ENCODE results near the gene ZDHHC8. TPM values are rescaled to one million over a fixed set of nuclear protein-coding genes. Genes with fewer than 3 reads are reported as not detected.

The ZDHHC8 gene
- total RNA-seq, 1 experiment from 2014 or later, result 39.9 TPM

GRCh38 chr22:20148414-20148813 is 16.8 kb downstream of the ZDHHC8 start:
- Mint-ChIP-seq H3K4me3 (ENCODE audit: unreplicated experiment) (no peak overlapping the region), H3K27me3 (ENCODE audit: insufficient read depth, unreplicated experiment) (no peaks in the 10 kb centered on the region), H3K36me3 (ENCODE audit: insufficient read depth, unreplicated experiment) (no peaks in the 10 kb centered on the region), H3K9me3 (ENCODE audit: unreplicated experiment) (no peaks in the 10 kb centered on the region), H3K4me1 (ENCODE audit: low read depth, unreplicated experiment) (no peaks in the 10 kb centered on the region), H3K27ac (ENCODE audit: unreplicated experiment) (no peak overlapping the region)
- Histone ChIP-seq H3K4me3 (ENCODE audit: low read depth, low read length) (no peak overlapping the region), H3K4me1 (no peaks in the 10 kb centered on the region), H3K9me3 (no peaks in the 10 kb centered on the region), H3K27me3 (replicated peaks; ENCODE audit: control insufficient read depth, insufficient read depth, low read length) (no peaks in the 10 kb centered on the region), H3K36me3 (ENCODE audit: control insufficient read depth, insufficient read depth, low read length) (no peaks in the 10 kb centered on the region)
- intact Hi-C loops (cut with micrococcal nuclease; ENCODE audit: unreplicated experiment), result no loop called here
- no peak for TF ChIP-seq CTCF (IDR thresholded peaks at IDR 0.05; ENCODE audit: insufficient read depth in 1 of 2, low read depth in 1 of 2, low read length in 1 of 2, severe bottlenecking in 1 of 2, unreplicated experiment in 1 of 2)
- ChIA-PET POLR2A (no interaction called here), CTCF (no interaction called here)
- BruUV-seq (replicated peaks), result no TSS peak
- no peak for DNase-seq

- Mint-ChIP-seq H3K4me1 (ENCODE audit: low read depth, unreplicated experiment) (no peaks in the 10 kb centered on the region), H3K27me3 (ENCODE audit: insufficient read depth, unreplicated experiment) (no peaks in the 10 kb centered on the region), H3K36me3 (ENCODE audit: insufficient read depth, unreplicated experiment) (no peaks in the 10 kb centered on the region), H3K27ac (ENCODE audit: unreplicated experiment) (no peak overlapping the region), H3K9me3 (ENCODE audit: unreplicated experiment) (no peaks in the 10 kb centered on the region), H3K4me3 (ENCODE audit: unreplicated experiment) (no peak overlapping the region)
- Histone ChIP-seq H3K9me3 (no peaks in the 10 kb centered on the region), H3K4me1 (no peaks in the 10 kb centered on the region), H3K4me3 (ENCODE audit: low read depth, low read length) (no peak overlapping the region), H3K27me3 (replicated peaks; ENCODE audit: control insufficient read depth, insufficient read depth, low read length) (no peaks in the 10 kb centered on the region), H3K36me3 (ENCODE audit: control insufficient read depth, insufficient read depth, low read length) (no peaks in the 10 kb centered on the region)
- POLR2A ChIA-PET, result no interaction called here
- CTCF ChIA-PET, result interaction anchor here (0.6 to 0.7 kb wide), 2 partner anchors 39 to 45 kb away, joined by 3 to 7 read pairs; no protein-coding TSS in a partner anchor
- no TSS peak for BruUV-seq (replicated peaks)
- intact Hi-C loops (cut with micrococcal nuclease; ENCODE audit: unreplicated experiment), result no loop called here
- no peak for DNase-seq
- TF ChIP-seq CTCF (IDR thresholded peaks at IDR 0.05; ENCODE audit: insufficient read depth in 1 of 2, low read depth in 1 of 2, low read length in 1 of 2, severe bottlenecking in 1 of 2, unreplicated experiment in 1 of 2), result no peak
These were observed 17.9 kb downstream of the ZDHHC8 start for GRCh38 chr22:20149257-20150250.

GRCh38 chr22:20150381-20151275 is 19.0 kb downstream of the ZDHHC8 start, which contains the start of gene CCDC188:
CCDC188 (minus strand) TSS chr22:20151055; CDS start chr22:20150986, 69 bp downstream.
- no peaks in the 10 kb centered on the region for H3K4me1 Mint-ChIP-seq (ENCODE audit: low read depth, unreplicated experiment)
- H3K27me3 Mint-ChIP-seq (ENCODE audit: insufficient read depth, unreplicated experiment), result no peaks in the 10 kb centered on the region
- no peaks in the 10 kb centered on the region for H3K9me3 Mint-ChIP-seq (ENCODE audit: unreplicated experiment)
- intact Hi-C loops (cut with micrococcal nuclease; ENCODE audit: unreplicated experiment), result no loop called here
- H3K4me3 ChIP-seq (ENCODE audit: low read depth, low read length), result no peak within 1 kb of the TSS
- BruUV-seq (replicated peaks), result no TSS peak
- H3K4me1 ChIP-seq, result no peaks in the 10 kb centered on the region
- no peak within 1 kb of the TSS for H3K4me3 Mint-ChIP-seq (ENCODE audit: unreplicated experiment)
- CTCF ChIA-PET, result interaction anchor here (0.7 kb wide), 1 partner anchor 44 kb away, joined by 3 read pairs; no protein-coding TSS in a partner anchor
- no peaks in the 10 kb centered on the region for H3K36me3 Mint-ChIP-seq (ENCODE audit: insufficient read depth, unreplicated experiment)
- H3K9me3 ChIP-seq, result no peaks in the 10 kb centered on the region
- peak within 1 kb of the TSS; percentile 57 for H3K27ac Mint-ChIP-seq (ENCODE audit: unreplicated experiment)
- DNase-seq, result no peak
- POLR2A ChIA-PET, result no interaction called here
- H3K36me3 ChIP-seq (ENCODE audit: control insufficient read depth, insufficient read depth, low read length), result no peaks in the 10 kb centered on the region
- no peak for TF ChIP-seq CTCF (IDR thresholded peaks at IDR 0.05; ENCODE audit: insufficient read depth in 1 of 2, low read depth in 1 of 2, low read length in 1 of 2, severe bottlenecking in 1 of 2, unreplicated experiment in 1 of 2)
- no peaks in the 10 kb centered on the region for H3K27me3 ChIP-seq (replicated peaks; ENCODE audit: control insufficient read depth, insufficient read depth, low read length)

All from Caco-2 (cell line).